Caki2 (cell line): ENCODE results near the gene CCDC78. TPM values are rescaled to one million over a fixed set of nuclear protein-coding genes. Genes with fewer than 3 reads are reported as not detected.
"Not testable (repeated sequence)": the region's sequence is repeated elsewhere in the genome, so short reads cannot be mapped to it uniquely, and the experiment has no call there.

ENCODE experiments used
- DNase-seq: peaks from one replicate; pipeline ENCODE4 v3.0.0-alpha.2; 2015; ENCODE audit warnings: low read depth
- in situ Hi-C: cut with HindIII; loops from 2 replicates; pipeline ENCODE4 v1.10.0; 2016; ENCODE audit warnings: low sequenced_read_pairs, low pct_unique_long_range_greater_than_20kb, mixed read lengths
- total RNA-seq: library from RNA; depleted of rRNA; stranded (reverse); fragments of >200 nt; shearing (Covaris generic); gene quantifications from 2 replicates; pipeline ENCODE4 v1.2.3, GENCODE V29; 2014; ENCODE audit warnings: low replicate concordance

CCDC78 gene
- total RNA-seq, 1 experiment from 2014 or later: 10.3 TPM

DNA sequence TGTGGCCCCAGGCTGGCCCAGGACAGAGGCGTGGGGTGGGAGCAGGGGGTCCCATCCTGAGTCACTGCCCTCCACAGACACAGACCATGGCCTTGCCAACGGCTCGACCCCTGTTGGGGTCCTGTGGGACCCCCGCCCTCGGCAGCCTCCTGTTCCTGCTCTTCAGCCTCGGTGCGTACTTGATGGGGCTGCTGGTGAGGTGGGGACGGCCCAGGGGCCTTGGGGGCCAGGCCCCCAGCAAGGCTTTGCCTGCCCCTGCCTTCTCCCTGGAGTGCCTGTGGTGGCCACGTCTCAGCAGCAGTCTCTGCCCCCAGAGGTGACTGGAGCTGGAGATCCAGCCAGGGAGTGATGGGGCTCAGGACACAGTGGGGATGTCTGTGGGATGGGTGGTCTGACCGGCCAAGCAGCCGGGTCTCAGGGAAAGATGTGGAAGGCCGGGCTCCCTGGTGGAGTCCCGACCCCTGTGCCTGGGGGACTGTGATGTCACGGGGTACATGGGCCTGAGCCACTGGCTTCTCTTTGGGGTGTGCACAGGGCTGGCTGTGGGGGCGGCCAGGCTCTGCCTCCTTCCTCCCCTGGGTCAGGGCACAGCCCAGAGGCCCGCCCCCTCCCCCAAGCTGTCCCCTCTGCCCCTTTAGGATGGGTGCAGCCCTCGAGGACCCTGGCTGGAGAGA lies 36.5 kb upstream of the CCDC78 start:
- in situ Hi-C loops: no loop called here
- no peak for DNase-seq

DNA sequence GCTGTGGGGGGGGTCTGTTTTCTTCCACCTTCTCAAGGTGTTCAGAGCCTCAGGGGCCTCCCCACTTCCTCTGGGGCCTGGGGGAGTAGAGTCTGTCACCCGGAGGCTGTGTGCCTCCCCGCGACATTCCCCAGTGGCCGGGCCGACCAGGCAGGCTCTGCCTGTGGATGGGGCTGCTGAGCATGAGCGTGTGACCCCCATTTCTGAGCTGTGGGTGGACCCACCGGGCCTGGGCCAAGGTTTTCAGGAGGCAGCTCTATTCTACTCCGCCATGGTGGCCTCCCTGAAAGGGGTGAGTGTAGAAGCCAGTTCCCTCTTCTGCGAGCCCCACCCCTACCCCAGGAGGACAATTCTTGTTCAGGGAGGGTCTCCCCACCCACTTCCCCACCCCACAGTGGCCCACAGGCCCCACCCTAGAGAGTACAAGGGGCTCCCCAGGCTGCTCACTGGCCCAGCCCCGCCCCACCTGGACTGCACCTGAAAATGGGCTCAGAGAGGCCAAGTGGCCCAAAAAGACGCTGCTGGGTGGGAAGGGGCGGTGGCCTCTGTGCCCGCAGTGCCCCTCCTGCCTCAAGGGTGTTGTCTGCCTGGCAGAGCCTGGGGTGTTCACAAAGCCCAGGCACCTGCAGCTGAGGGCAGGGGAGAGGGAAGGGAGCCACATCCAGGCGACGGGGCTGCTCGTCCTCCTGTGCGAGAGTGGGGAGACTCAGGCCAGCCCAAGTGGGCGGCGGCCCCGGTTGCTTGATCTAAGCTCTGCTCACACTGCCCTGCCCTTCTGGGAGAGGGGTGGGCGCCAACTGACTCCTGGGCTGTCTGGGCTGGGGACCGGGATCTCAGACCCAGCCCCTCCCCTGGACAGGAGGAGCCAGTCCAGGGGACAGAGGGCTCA lies 35.6 kb upstream of the CCDC78 start:
- DNase-seq: no peak
- in situ Hi-C loops: no loop called here

DNA sequence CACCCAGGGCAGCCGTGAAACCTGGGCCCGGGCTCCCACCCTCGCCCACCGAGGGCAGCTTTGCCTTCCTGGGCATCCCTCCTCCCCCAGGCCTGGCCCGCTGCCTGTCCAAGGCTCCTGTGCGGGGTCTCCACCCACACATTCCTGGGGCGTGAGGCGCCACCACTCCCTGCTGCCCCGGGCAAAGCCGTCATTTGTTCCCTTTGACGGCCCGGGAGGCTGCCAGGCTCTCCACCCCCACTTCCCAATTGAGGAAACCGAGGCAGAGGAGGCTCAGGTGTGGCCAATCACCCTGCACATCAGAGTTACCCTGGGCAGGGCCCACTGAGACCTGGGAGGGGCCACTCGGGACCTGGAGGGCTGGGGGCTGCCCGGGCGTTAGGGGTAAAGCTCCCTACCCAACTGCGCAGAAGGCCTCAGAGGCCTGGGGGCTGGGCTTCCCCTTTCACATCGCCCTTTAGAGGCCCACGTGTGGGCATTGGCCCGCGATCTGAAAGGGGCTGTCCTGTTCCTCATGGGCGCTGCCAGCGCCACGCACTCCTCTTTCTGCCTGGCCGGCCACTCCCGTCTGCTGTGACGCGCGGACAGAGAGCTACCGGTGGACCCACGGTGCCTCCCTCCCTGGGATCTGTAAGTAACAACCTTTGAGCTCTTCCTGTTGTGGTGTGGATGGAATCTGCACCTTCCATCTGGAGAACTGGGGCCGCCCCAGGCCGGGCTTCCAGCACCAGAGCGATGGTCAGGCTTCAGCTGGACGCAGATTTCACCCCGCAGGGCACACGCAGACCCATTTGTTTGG lies 34.5 kb upstream of the CCDC78 start, which contains the start of gene MSLN:
MSLN (plus strand) TSS at position 190 of the 799 bp plus-strand sequence. CDS start 1,947 bp downstream, outside the sequence.
- DNase-seq: no peak
- in situ Hi-C loops: no loop called here

DNA sequence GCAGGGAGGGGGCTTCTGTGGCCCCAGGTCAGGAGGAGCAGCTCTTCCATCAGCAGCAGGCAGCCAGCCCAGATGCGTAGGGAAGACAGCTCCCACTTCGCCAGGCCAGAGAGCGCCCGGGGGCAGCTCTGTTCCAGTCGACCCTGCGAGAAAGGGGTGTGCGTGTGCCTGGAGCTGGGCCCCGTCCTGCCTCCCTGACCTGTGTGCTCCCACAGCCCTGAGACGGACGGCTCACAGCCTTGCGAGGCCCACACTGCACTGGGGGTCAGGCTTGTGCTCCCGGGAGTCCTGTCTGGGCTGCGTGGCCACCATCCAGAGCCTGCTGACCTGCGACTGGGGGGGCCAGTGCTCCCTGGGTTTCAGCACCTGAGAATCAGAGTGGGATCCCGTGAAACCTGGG lies 33.8 kb upstream of the CCDC78 start:
- in situ Hi-C loops: no loop called here
- no peak for DNase-seq

DNA sequence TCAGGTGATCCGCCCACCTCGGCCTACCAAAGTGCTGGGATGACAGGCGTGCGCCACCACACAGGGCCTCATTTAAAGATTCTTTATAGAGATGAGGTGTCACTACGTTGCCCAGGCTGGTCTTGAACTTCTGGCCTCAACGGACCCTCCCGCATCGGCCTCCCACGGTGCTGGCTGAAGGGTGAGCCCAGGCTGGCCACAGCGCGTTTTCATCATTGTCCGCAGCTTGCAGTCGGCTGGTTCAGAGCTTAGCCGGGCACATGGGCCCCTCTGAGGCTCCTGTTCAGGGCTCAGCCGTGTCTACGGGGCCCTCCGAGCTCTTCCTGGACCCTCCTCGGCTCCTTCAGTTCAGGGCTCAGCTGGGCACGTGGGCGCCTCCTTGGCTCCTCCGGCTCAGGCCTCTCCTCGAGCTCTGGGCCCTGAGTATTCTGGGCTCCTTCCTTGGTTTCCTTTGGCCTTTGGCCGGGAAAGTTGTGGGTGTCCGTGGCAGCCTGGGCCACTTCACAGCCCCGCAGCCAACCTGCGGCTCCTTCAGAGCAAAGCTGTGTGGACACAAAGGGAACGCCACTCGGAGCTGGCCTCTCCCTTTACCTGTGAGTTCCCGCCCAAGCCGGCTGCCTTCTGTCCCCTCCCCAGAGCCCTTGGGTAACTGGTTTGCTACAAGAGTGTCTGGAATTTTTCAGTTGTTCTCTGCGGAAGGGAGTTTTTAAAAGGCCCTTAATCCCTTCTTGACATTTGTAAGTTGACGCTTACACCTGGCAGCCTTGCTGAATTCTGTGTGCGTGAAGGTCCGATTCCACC lies 33.1 kb upstream of the CCDC78 start:
- in situ Hi-C loops: no loop called here

DNA sequence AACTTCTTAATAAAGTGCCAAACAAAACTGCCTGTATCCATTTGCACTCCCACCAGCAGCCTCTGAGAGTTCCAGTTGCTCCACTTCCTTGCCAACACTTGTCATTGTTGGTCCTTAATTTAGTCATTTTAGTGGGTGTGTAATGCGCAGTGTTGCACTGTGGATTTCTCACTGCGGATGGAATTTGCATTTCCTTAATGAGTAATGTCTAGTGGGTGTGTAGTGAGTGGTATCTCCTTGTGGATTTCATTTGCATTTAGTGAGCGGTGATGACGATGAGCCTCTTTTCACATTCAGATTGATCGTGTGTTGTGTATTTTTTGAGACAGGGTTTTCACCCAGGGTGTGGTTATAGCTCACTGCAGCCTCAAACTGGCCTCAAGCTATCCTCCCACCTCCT lies 30.2 kb upstream of the CCDC78 start:
- no peak for DNase-seq
- in situ Hi-C loops: no loop called here

More for the DNA sequence above, 33.1 kb upstream of the CCDC78 start:
- DNase-seq: no peak

DNA sequence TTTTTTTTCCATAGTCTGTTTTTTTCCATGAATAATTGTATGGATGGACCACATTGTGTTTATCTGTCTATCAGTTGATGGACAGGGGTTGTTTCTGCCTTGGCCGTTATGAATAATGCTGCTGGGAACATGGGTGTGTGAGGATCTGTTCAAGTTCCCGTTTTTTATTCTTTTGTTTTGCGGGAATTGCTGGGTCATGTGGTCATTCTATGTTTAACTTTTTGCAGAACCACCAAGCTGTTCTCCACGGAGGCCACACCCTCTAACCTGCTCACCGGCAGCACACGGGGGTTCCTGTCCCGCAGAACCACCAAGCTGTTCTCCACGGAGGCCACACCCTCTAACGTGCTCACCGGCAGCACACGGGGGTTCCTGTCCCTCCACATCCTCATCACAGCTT lies 28.4 kb upstream of the CCDC78 start:
- in situ Hi-C loops: no loop called here
- DNase-seq: no peak

DNA sequence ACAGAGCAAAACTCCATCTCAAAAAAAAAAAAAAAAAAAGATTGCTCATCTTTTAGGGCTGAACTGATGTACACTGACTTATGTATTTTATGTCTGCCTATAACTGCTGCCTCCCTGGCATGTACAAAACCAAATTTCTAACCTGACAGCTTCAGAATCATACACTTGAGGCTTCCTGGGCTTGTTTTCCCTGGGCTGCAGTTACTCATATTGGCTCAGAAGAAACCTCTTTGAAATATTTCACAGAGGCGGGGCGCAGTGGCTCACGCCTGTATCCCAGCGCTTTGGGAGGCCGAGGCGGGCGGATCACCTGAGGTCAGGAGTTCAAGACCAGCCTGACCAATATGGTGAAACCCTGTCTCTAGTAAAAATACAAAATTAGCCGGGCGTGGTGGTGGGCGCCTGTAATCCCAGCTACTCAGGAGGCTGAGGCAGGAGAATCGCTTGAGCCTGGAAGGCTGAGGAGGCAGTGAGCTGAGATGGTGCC lies 27.9 kb upstream of the CCDC78 start:
- DNase-seq, in situ Hi-C loops: not testable (repeated sequence)

DNA sequence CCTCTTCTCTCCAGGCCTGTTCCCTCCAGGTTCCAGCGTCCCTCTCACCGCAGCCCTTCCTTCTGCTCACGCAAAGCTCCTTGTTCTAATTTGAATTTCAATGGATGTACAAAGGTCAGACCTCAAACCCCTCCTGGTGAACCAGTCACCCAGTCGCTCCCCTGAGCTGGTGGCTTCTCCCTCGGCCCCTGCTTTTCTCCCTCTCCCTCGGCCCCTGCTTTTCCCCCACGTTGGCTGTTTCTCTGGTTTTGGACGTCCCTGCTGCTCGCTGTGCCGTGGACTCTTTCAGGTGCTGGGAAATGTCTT lies 25.7 kb upstream of the CCDC78 start:
- in situ Hi-C loops: no loop called here
- DNase-seq: no peak

DNA sequence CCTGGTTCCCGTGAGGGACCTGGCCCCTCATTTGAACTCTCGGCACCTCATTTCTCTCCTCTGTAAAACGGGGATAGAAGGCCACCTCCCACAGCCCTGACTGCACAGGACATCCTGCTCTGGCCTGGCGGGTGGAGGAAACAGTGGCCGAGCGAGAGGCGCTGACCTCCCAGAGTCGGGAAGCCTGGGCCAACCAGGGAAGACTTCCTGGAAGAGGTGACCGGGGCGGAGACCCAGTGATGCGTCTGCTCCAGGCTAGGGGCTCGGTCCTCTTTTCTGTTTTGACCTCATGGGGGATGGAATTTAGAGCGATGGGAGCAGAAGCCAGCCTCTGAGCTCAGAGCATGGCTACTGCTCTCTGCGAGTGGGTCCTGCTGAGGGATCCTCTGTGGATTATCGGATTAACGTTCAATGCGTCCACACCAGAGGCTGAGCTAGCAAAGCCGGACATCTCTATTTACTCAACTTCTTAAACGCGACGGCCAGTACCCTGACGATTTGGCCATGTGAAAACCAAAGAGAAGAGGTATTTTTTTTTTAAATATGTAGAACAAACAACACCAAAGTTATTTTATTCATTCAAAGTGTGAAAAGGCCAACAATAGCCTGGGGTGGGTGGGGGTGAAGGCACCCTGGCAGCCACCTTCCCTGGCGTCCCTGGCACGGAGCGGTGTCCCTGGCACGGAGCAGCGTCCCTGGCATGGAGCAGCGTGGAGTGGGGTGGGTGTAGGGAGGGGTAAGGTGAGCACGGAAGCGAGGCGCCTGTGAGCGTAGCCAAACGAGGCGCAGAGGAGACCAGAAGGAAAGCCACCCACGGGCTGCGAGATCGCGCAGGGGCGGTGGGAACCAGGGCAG lies 25.1 kb upstream of the CCDC78 start:
- no peak for DNase-seq
- in situ Hi-C loops: no loop called here

DNA sequence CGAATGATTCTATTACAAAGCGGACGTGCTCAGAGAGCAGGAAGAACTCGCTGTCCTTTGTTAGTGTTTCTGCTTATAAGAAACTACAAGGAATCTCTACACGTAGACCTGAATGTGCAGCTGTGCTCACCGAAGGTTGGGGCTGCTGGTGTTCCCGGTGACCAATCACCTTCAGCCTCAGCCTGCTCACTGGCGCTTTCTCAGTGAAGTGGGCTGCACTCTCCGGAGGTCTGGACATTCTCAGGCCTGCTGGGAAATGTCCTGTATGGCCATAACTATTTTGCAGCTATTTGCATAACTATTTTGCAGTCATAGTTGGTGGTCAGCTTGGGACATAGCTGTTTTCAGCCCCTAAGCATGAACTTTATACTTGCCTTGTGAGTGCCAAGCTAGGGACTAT lies 24.2 kb upstream of the CCDC78 start:
- no peak for DNase-seq
- in situ Hi-C loops: no loop called here

DNA sequence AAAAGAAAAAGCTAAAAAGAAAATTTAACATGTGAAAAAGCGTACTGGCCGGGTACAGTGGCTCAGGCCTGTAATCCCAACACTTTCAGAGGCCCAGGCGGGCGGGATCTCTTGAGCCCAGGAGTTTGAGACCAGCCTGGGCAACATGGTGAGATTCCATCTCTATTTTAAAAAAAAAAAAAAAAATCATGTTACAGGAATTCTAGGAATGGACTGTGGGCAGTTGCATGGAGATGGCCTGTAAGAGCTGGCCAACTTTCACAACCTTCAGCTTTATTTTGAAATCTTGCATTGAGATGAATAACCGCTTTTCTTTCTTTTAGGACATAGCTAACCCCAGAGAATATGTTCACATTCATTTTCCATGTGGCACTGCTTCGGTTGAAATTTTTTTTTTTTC lies 22.8 kb upstream of the CCDC78 start:
- no peak for DNase-seq
- in situ Hi-C loops: no loop called here

DNA sequence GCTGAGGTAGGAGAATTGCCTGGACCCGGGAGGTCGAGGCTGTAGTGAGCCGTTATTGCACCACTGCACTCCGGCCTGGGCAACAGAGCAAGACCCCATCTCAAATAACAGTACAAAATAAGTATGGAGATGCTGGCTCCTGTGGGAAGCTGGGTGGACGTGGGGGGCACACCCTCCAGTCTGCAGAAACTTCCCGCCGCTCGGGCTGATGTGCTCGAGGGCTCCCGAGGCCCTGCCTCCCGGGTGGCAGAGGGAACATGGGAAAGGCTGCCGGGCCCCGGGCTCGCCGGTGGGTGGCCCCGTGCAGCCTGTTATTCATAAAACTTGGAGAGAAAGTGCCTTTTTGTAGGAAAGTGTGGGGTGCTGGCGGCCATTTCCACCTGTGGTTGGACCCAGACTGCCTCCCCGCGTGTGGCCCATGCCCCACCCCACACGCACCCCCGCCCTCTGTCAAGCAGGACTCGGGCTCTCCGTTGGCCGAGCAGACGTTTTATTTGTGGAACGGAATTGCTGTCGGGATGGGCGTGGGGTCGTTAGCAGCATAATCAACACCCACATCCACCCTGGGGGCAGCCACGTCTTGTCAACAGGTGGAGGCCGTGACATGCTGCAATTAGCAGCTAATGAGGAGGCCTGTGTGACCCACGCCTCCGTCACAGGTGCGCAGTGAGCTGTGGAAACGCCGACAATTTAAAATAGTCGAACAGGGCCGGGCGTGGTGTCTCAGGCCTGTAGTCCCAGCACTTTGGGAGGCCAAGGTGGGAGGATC lies 21.9 kb upstream of the CCDC78 start:
- in situ Hi-C loops: no loop called here

DNA sequence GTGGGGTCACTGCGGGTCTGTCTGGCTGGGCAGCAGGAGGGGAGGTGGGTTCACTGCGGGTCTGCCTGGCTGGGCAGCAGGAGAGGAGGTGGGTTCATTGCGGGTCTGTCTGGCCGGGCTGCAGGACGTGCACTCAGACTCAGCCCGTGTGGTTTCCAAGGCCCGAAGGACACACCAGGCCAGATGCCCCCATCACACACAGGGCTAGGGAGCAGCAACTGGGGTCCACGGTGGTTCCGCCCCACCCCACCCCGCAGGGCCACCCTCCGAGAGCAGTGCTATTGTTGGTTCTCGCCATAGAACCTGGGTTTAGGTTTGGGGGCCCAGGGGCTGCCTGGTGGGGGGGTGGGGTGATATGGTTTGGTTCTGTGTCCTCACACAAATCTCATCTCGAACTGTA lies 20.4 kb upstream of the CCDC78 start:
- in situ Hi-C loops: no loop called here
- no peak for DNase-seq

More for the DNA sequence above, 21.9 kb upstream of the CCDC78 start:
- DNase-seq: no peak

DNA sequence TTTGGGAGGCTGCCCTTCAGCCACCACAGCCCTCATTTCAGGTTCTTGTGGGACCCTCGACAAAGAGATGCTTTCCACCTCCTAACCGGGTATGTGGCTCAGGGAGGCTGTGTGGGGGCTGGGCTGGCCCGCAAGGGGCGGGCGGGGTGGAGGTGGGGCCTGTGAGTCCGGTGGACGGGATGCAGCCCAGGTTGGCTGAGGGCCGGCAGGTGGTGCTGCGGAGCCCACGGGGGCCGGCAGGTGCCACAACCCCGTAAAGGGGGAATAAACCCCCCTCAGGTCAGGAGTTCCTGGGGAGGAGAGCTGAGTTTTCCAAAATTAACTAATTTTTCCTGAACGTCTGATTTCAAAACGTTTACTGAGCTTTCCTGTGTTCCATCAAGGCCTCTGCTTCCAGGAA lies 19.5 kb upstream of the CCDC78 start:
- in situ Hi-C loops: no loop called here
- DNase-seq: no peak

DNA sequence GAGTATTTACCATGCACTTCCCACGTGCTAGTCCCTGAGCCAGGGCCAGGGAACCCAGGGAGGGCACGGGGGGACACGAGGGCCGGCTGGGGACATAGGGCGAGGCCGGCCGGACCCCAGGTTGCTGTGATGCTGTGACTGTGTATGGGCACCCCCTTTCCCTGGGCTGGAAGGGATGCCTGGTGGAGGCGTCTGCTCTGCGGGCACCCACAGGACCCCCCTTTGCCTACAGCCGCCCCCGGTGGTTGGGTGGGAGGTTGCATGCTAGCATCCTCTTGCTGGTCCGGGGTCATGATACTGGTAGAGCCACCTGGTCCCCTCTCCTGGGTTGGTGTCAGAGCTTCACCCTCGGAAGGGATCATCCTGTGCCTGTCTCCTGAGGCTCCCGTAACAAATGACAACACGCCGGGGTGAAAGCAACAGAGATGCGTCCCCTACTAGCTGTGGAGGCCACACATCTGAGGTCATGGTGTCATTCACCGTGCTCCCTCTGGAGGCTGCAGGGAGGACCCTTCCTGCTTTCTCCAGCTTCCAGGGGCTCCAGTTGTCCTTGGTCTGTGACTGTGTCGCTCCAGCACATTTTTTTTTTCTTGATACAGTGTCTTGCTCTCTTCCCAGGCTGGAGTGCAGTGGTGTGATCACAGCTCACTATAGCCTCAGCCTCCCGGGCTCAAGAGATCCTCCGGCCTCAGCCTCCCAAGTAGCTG lies 17.7 kb upstream of the CCDC78 start:
- in situ Hi-C loops: no loop called here
- no peak for DNase-seq
